Measurements from ENCODE around the gene GSTCD.

GRCh38 chr4:105707782-105708180 lies 803 bp upstream of the GSTCD start:
- TF ChIP-seq OSR2 (tag by site-specific recombination; IDR thresholded peaks at IDR 0.05) (no peak), KLF16 (tag by site-specific recombination; IDR thresholded peaks at IDR 0.05) (no peak), CTCF (tag by site-specific recombination; IDR thresholded peaks at IDR 0.05) (no peak), ZNF529 (tag by site-specific recombination; IDR thresholded peaks at IDR 0.05; ENCODE audit: insufficient replicate concordance) (no peak), ZNF112 (tag by site-specific recombination; IDR thresholded peaks at IDR 0.05) (no peak), ZBTB26 (tag by site-specific recombination; optimal IDR thresholded peaks at IDR 0.05) (no peak), ZNF341 (tag by site-specific recombination; IDR thresholded peaks at IDR 0.05; ENCODE audit: low read depth) (no peak), ZNF184 (tag by site-specific recombination; IDR thresholded peaks at IDR 0.05) (no peak), BCL11A (tag by site-specific recombination; IDR thresholded peaks at IDR 0.05; ENCODE audit: low read depth) (no peak), MEIS1 (CRISPR knock-in tag; IDR thresholded peaks at IDR 0.05; ENCODE audit: borderline replicate concordance) (no peak), ATF2 (tag by site-specific recombination; IDR thresholded peaks at IDR 0.05; ENCODE audit: low read depth) (no peak), ZNF792 (tag by site-specific recombination; IDR thresholded peaks at IDR 0.05) (no peak)
